Activated CD8-positive, alpha-beta T cell treated with anti-CD3 and anti-CD28 coated beads for 36 hours (primary cell): ENCODE results near the gene SMIM41. TPM values are rescaled to one million over a fixed set of nuclear protein-coding genes. Genes with fewer than 3 reads are reported as not detected.

Source experiments
- ATAC-seq: fragments of 200-7000 bp; cut with Tn5 transposase; one replicate; pipeline ENCODE4 v1.10.0; 2021; ENCODE audit warnings: mild to moderate bottlenecking, moderate library complexity
- CTCF ChIA-PET: fragments of 350-600 bp; sonication (Branson Sonifier 250); formaldehyde crosslinking; loops from one replicate; lab custom pipeline; 2021; ENCODE audit warnings: antibody characterized with exemption; lab: Charles Lee
- POLR2A ChIA-PET: fragments of 350-600 bp; sonication (Branson Sonifier 250); formaldehyde crosslinking; loops from one replicate; lab custom pipeline; 2021; ENCODE audit warnings: antibody characterized with exemption; lab: Charles Lee
- DNase-seq: peaks from one replicate; pipeline ENCODE4 v3.0.0-alpha.2; 2020
- H3K27ac Mint-ChIP-seq: one replicate; pipeline ENCODE4 v1.8.0; 2021; ENCODE audit warnings: mild to moderate bottlenecking, mixed read lengths
- H3K27me3 Mint-ChIP-seq: one replicate; pipeline ENCODE4 v1.8.0; 2021; ENCODE audit warnings: mixed read lengths
- H3K36me3 Mint-ChIP-seq: one replicate; pipeline ENCODE4 v1.8.0; 2021; ENCODE audit warnings: low read depth, mixed read lengths
- H3K4me1 Mint-ChIP-seq: one replicate; pipeline ENCODE4 v1.8.0; 2021; ENCODE audit warnings: low read depth, mixed read lengths
- H3K4me3 Mint-ChIP-seq: one replicate; pipeline ENCODE4 v1.8.0; 2021; ENCODE audit warnings: mild to moderate bottlenecking, moderate library complexity, mixed read lengths
- H3K9me3 Mint-ChIP-seq: one replicate; pipeline ENCODE4 v1.8.0; 2021; ENCODE audit warnings: mixed read lengths
- intact Hi-C: fragments of 100-400 bp; cut with micrococcal nuclease; formaldehyde crosslinking; loops from one replicate; pipeline ENCODE4 v1.10.0; 2022
- total RNA-seq, 2 experiments: library from RNA; stranded (reverse); gene quantifications; one replicate each; pipeline ENCODE4 v1.2.3, GENCODE V29; 2021
- TF ChIP-seq, protein P1 (sequence below): fragments of 200-600 bp; IDR thresholded peaks from one replicate; pipeline ENCODE4 v1.8.0; 2022; ENCODE audit warnings: antibody characterized with exemption, mild to moderate bottlenecking

Gene SMIM41
- total RNA-seq, 2 experiments from 2014 or later = not detected

DNA sequence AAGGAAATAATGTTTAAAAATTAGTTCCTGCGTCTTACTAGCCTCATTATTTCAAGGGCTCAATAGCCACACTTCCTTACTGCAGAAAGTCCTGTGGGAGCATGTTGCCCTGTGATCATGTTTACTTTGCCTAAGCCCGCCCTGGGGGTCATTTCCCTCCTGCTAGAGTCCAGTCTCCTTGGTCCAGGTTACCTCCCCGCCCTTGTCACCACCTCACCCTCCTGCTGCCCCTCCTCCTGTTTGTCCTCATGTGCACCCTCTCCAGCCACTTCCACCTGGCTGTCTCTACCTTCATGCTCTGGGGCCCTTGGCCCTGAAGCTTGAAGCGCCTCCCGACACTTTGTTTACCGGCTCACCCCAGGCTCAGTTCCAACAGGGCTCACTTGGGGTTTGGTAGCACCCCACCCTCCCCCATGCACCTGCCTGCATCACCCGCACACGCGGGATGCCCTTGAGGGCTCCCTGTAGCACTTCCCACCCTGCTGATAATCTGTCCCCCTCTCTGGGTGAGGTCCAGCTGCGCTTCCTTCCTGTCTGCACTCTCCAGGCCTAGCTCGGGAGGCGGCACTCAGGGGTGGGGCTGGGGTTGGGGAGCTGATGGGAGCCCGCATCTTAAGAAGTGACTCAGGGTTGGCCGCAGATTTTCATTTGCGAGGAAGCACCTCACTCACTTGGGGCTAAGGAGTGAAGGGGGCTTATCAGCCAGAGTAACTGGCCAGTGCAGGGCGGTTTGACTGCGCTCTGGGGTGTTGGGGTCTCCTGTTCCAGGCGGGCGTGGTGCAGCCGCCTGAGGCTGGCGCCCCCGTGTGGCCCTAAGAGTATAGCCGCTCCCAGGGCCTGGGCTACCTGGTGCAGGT is 40.1 kb downstream of the SMIM41 start:
- Mint-ChIP-seq H3K27me3 (peaks cover 24% of the 10 kb centered on the region), H3K36me3 (no peaks in the 10 kb centered on the region), H3K4me1 (peaks cover 28% of the 10 kb centered on the region), H3K4me3 (no peak overlapping the region), H3K9me3 (no peaks in the 10 kb centered on the region), H3K27ac (no peak overlapping the region)
- peak; percentile 67 for ATAC-seq
- TF ChIP-seq, protein P1, sequence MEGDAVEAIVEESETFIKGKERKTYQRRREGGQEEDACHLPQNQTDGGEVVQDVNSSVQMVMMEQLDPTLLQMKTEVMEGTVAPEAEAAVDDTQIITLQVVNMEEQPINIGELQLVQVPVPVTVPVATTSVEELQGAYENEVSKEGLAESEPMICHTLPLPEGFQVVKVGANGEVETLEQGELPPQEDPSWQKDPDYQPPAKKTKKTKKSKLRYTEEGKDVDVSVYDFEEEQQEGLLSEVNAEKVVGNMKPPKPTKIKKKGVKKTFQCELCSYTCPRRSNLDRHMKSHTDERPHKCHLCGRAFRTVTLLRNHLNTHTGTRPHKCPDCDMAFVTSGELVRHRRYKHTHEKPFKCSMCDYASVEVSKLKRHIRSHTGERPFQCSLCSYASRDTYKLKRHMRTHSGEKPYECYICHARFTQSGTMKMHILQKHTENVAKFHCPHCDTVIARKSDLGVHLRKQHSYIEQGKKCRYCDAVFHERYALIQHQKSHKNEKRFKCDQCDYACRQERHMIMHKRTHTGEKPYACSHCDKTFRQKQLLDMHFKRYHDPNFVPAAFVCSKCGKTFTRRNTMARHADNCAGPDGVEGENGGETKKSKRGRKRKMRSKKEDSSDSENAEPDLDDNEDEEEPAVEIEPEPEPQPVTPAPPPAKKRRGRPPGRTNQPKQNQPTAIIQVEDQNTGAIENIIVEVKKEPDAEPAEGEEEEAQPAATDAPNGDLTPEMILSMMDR = peak; percentile 90
- intact Hi-C loops = loop anchor here (5.0 kb wide), 1 partner anchor 92 kb away; no protein-coding TSS in a partner anchor
- ChIA-PET POLR2A (no interaction called here), CTCF (interaction anchor here (0.5 to 10.9 kb wide), 18 partner anchors 13 to 1017 kb away, joined by 3 to 313 read pairs (median 4); partner anchors contain the start of gene ATG101)
- peak; percentile 58 for DNase-seq

DNA sequence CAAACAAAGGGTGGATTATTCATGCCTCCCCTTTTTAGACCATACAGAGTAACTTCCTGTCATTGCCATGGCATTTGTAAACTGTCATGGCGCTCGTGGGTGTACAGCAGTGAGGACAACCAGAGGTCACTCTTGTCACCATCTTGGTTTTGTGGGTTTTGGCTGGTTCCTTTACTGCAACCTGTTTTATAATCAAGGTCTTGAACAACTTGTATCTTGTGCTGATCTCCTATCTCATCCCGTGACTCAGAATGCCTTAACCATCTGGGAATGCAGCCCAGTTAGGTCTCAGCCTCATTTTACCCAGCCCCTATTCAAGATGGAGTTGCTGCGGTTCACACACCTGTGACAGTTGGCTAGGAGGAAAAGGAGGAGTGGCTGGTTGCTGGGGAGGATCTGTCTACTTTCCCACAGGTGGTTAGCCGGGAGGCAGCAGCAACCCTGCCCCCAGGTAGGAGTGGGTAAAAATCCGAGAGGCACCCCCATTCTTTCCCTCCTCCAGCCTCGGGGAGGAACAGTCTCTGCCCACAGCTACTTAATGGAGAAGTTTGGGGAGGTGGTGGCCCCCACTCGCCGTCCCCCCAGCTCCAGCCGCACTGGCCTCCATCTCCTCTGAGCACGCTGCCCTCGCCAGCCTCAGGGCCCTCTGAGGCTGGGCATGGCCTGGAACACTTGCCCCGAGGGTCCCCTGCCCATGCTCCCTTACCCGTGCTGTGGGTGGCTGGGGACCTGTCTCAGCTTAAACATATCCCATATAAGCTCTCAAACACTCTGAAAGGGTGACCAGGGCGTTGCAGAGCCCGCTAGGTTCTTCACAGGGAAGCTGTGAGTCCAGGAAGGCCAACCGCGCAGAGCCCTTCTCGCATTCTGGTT is 41.7 kb downstream of the SMIM41 start:
- Mint-ChIP-seq H3K36me3 (no peaks in the 10 kb centered on the region), H3K27ac (no peak overlapping the region), H3K4me1 (peaks cover 25% of the 10 kb centered on the region), H3K27me3 (peaks cover 24% of the 10 kb centered on the region), H3K4me3 (no peak overlapping the region), H3K9me3 (no peaks in the 10 kb centered on the region)
- DNase-seq (peak; percentile 27), ATAC-seq (no peak)
- ChIA-PET CTCF (interaction anchor here (0.6 to 10.9 kb wide), 25 partner anchors 12 to 252 kb away, joined by 3 to 313 read pairs (median 4); no protein-coding TSS in a partner anchor), POLR2A (interaction anchor here (1.0 kb wide), 1 partner anchor 98 kb away, joined by 3 read pairs; no protein-coding TSS in a partner anchor)
- intact Hi-C loops = loop anchor here (5.0 kb wide), 1 partner anchor 94 kb away; no protein-coding TSS in a partner anchor
- TF ChIP-seq, protein P1 = no peak

DNA sequence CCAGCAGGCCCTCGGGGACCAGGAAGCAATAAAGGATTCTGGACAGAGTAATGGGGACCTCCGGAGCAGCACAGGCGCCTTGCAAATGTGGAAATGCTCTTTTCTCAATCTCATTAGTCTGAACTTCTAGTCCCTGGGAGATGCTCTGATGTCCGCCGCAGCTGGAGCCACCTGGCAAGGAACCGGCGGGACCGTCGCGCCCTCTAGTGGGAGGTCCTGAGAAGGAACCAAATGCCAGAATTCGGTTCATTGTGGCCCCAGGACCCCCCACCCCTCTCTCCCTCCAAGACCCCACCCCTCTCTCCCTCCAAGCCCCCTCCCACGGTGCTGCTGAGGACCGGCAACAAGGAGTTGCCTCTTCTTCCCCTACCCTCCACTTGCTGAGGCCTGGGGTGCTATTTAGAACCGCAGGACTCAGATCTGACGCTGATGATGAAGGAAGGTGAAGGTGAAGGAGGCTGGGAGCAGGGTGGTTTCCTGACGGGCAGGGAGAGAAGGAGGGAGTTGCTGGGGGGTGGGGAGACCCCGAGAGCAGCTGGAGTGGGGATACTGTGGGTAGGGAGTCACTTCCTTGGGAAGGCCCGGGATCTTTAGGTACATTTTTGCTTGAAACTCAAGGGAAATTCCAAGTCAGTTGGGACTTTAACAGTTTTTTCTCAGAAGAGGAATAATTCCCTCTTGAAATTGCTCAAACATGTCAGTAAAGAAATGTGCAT is 42.5 kb downstream of the SMIM41 start:
- Mint-ChIP-seq H3K36me3 (no peaks in the 10 kb centered on the region), H3K4me1 (peaks cover 17% of the 10 kb centered on the region), H3K9me3 (no peaks in the 10 kb centered on the region), H3K4me3 (no peak overlapping the region), H3K27ac (no peak overlapping the region), H3K27me3 (peaks cover 29% of the 10 kb centered on the region)
- DNase-seq = peak; percentile 78
- TF ChIP-seq, protein P1 = peak; percentile 92
- intact Hi-C loops = loop anchor here (5.0 kb wide), 1 partner anchor 95 kb away; no protein-coding TSS in a partner anchor
- CTCF ChIA-PET = interaction anchor here (0.6 to 10.9 kb wide), 25 partner anchors 11 to 756 kb away, joined by 3 to 313 read pairs (median 4); no protein-coding TSS in a partner anchor
- no peak for ATAC-seq
- POLR2A ChIA-PET = interaction anchor here (1.0 kb wide), 1 partner anchor 99 kb away, joined by 3 read pairs; no protein-coding TSS in a partner anchor

DNA sequence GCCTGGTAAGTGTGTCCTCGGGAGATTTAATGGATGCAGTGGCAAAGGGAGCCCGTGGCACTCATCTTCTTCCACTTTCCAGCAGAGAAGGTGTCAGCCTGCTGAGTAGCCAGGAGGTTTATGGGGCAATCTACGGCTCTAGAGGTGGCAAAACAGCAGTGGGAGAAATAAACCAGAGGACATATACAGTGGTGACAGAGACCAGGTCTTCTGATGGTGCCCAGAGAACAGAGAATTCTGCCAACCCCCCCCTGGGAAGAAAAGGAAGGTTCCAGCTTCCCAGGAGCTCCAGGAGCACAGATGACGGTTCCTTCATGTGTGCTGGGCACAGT is 43.0 kb downstream of the SMIM41 start:
- peaks cover 32% of the 10 kb centered on the region for H3K27me3 Mint-ChIP-seq
- H3K9me3 Mint-ChIP-seq = no peaks in the 10 kb centered on the region
- intact Hi-C loops = loop anchor here (5.0 kb wide), 1 partner anchor 95 kb away; no protein-coding TSS in a partner anchor
- ChIA-PET POLR2A (no interaction called here), CTCF (interaction anchor here (0.8 to 10.9 kb wide), 6 partner anchors 16 to 756 kb away, joined by 3 to 313 read pairs (median 4); no protein-coding TSS in a partner anchor)
- TF ChIP-seq, protein P1 = no peak
- peaks cover 15% of the 10 kb centered on the region for H3K4me1 Mint-ChIP-seq
- ATAC-seq (no peak), DNase-seq (no peak)
- H3K36me3 Mint-ChIP-seq = no peaks in the 10 kb centered on the region
- no peak overlapping the region for H3K27ac Mint-ChIP-seq
- H3K4me3 Mint-ChIP-seq = no peak overlapping the region
